Stimulated activated naive B cell treated with anti-CD40 and anti-IgM and Interleukin-4, amounts not matched to agents 10 μg/mL and 1 μg/mL and 100 μg/mL, for 72 hours (primary cell): Measurements from ENCODE around the gene DNASE1L1.

Experiments
- ATAC-seq, 2 donors: fragments of 150-1000 bp; cut with Tn5 transposase; replicated peaks; 2 replicates each; pipeline ENCODE4 v1.10.0; 2021; ENCODE audit warnings: moderate library complexity in 1 of 2
- DNase-seq: peaks from one replicate; pipeline ENCODE4 v3.0.0; 2021
- H3K27ac Mint-ChIP-seq: one replicate; pipeline ENCODE4 v1.8.0; 2022; ENCODE audit warnings: mild to moderate bottlenecking, mixed read lengths
- H3K27me3 Mint-ChIP-seq, 2 donors: one replicate each; pipeline ENCODE4 v1.8.0; 2022; ENCODE audit warnings: mixed read lengths in 2 of 2
- H3K36me3 Mint-ChIP-seq, 2 donors: one replicate each; pipeline ENCODE4 v1.8.0; 2022; ENCODE audit warnings: mixed read lengths in 2 of 2, mild to moderate bottlenecking in 1 of 2
- H3K4me1 Mint-ChIP-seq, 2 donors: one replicate each; pipeline ENCODE4 v1.8.0; 2022; ENCODE audit warnings: mixed read lengths in 2 of 2, mild to moderate bottlenecking in 1 of 2
- H3K4me3 Mint-ChIP-seq, 2 donors: one replicate each; pipeline ENCODE4 v1.8.0; 2022; ENCODE audit warnings: mild to moderate bottlenecking in 2 of 2, mixed read lengths in 2 of 2, moderate library complexity in 1 of 2
- H3K9me3 Mint-ChIP-seq, 2 donors: one replicate each; pipeline ENCODE4 v1.8.0; 2022; ENCODE audit warnings: mixed read lengths in 2 of 2, mild to moderate bottlenecking in 1 of 2

Gene DNASE1L1

DNA sequence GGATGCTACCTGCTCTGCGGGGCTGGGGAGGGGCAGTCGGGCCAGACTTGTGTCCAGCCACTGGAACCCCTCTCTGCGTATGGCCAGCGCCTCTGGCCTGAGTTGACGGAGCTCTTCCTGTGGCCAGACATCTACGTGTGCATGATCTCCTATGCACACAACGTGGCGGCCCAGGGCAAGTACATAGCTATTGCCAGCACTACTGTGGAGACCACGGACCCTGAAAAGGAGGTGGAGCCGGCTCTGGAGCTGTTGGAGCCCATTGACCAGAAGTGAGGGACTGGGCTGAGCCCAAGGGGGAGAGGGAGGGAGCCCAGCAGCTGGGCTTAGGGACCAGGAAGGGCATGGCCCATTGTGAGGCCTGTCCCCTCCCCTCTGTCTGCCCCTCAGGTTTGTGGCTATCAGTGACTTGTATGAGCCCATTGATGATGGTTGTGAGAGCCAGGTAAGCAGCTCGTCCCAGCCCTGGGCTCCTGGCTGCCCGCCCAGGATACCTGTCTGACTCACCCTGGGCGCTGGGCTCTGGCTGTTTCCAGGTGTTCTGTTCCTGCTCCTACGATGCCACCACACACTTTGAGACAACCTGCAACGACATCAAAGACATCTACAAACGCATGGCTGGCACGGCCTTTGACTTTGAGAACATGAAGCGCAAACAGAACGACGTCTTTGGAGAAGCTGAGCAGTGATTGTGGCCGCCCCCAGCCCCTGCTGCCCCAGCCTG lies 33.1 kb upstream of the DNASE1L1 start:
- H3K9me3 Mint-ChIP-seq = peaks cover 0 to 4% of the 10 kb centered on the region in 2 donors
- ATAC-seq (no peak), DNase-seq (no peak)
- no peaks in the 10 kb centered on the region for H3K27me3 Mint-ChIP-seq
- H3K27ac Mint-ChIP-seq = no peak overlapping the region
- H3K4me3 Mint-ChIP-seq = no peak overlapping the region
- peaks cover 9 to 34% of the 10 kb centered on the region in 2 donors for H3K36me3 Mint-ChIP-seq
- peaks cover 13 to 20% of the 10 kb centered on the region in 2 donors for H3K4me1 Mint-ChIP-seq

DNA sequence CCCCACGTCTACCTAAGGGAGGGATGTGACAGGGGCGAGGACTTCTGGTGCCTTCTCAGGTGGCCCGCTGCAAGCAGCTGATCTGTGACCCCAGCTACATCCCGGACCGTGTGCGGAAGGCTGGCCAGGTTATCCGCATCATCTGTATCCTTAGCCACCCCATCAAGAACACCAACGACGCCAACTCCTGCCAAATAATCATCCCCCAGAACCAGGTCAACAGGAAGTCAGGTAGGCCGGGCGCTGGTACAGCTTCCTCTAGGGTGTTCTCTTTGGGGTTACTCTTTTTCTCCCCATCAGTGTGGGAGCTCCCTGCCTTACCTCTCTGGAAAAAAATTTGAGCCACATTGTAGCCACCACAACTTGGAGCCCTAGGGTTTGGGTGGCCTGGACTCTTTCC lies 32.5 kb upstream of the DNASE1L1 start:
- Mint-ChIP-seq H3K4me3 (no peak overlapping the region), H3K27ac (no peak overlapping the region), H3K9me3 (peaks cover 0 to 4% of the 10 kb centered on the region in 2 donors), H3K4me1 (peaks cover 10 to 14% of the 10 kb centered on the region in 2 donors), H3K36me3 (peaks cover 6 to 29% of the 10 kb centered on the region in 2 donors), H3K27me3 (no peaks in the 10 kb centered on the region)
- DNase-seq (no peak), ATAC-seq (no peak)

DNA sequence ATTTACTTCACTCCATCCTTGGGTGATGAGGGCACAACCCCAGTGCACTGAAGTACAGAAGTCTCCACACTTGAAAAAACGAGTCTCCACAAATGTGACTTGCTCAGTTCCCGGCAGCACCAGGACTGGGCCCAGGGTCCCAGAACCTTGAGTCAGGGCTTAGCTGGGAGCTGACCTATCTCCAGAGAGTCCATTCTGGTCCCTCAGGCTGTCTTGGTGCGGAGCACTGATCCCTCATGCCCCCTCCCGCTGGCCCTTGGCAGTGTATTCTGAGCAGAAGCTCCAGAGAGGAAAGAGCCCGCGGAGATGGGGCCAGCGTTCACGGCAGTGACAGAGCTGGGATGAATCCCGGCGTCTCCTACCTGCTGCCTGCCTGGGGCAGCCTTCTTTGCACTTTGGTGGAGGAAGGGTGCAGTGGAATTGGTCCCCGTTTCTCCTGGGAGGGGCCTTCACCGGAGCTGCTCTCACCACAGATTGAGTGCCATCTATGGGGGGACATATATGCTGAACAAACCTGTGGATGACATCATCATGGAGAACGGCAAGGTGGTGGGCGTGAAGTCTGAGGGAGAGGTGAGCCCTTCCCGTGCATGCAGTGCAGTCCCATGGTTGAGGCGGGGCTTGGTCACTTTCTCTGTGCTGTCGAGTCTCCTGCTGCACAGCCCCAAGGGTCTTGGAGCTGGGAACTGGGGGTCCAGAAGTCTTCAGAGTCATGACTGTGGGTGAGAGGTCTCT lies 31.7 kb upstream of the DNASE1L1 start:
- Mint-ChIP-seq H3K27me3 (no peaks in the 10 kb centered on the region), H3K36me3 (peaks cover 3 to 30% of the 10 kb centered on the region in 2 donors), H3K4me3 (no peak overlapping the region), H3K27ac (no peak overlapping the region), H3K9me3 (peaks cover 0 to 4% of the 10 kb centered on the region in 2 donors), H3K4me1 (peaks cover 7 to 10% of the 10 kb centered on the region in 2 donors)
- ATAC-seq (no peak), DNase-seq (no peak)

DNA sequence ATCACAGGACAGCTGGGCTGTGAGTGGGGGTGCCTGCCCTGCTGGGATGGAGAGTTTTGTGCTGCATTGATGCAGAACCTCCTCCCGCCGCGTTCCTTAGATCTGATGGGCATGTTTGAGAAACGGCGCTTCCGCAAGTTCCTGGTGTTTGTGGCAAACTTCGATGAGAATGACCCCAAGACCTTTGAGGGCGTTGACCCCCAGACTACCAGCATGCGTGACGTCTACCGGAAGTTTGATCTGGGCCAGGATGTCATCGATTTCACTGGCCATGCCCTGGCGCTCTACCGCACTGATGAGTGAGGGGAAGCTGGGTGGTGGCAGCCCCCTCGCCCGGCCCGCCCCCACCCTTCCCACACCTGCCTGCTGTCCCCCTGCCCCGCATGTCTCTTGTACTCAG lies 30.8 kb upstream of the DNASE1L1 start:
- ATAC-seq (no peak), DNase-seq (no peak)
- Mint-ChIP-seq H3K36me3 (peaks cover 3 to 38% of the 10 kb centered on the region in 2 donors), H3K4me3 (no peak overlapping the region), H3K9me3 (peaks cover 0 to 4% of the 10 kb centered on the region in 2 donors), H3K27me3 (no peaks in the 10 kb centered on the region), H3K4me1 (peaks cover 7 to 12% of the 10 kb centered on the region in 2 donors), H3K27ac (no peak overlapping the region)

DNA sequence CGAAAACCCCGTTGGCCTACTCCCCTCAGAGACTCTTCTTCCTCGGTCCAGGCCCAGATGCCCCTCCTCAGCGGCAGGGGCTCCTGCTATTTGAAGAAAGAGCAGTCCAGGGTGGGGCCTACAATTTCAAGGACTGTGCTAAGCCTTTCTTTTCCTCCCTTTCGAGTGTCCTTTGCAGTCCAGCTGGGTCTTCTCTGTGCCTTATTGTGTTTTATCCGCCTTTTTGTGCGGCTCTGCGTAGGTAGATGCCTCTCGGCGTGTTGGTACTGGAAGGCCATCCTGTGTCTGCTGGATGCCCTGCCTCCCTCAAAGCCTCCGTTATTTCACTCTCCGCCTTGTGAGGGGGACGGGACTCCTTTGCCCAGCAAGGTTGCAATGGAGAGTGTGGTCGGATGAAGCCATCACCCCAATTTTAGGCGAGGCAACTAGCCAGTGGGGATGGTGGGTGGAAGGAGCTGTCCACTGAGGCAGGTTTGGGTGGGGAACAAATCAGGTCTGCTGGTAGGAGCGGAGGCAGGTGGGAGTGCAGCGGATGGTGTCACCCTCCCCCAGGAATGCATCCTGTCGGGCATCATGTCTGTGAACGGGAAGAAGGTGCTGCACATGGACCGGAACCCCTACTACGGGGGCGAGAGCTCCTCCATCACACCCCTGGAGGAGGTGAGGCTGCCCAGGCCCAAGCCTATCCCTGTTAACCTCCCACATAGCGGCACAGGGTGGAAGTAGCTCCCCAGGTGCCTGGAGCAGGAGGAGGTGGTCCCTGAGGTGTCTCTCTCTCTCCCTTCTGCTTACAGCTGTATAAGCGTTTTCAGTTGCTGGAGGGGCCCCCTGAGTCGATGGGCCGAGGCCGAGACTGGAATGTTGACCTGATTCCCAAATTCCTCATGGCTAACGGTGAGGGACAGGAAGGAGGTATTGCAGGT lies 29.2 kb upstream of the DNASE1L1 start:
- Mint-ChIP-seq H3K36me3 (peaks cover 13 to 43% of the 10 kb centered on the region in 2 donors), H3K9me3 (peaks cover 0 to 4% of the 10 kb centered on the region in 2 donors), H3K27me3 (no peaks in the 10 kb centered on the region)

DNA sequence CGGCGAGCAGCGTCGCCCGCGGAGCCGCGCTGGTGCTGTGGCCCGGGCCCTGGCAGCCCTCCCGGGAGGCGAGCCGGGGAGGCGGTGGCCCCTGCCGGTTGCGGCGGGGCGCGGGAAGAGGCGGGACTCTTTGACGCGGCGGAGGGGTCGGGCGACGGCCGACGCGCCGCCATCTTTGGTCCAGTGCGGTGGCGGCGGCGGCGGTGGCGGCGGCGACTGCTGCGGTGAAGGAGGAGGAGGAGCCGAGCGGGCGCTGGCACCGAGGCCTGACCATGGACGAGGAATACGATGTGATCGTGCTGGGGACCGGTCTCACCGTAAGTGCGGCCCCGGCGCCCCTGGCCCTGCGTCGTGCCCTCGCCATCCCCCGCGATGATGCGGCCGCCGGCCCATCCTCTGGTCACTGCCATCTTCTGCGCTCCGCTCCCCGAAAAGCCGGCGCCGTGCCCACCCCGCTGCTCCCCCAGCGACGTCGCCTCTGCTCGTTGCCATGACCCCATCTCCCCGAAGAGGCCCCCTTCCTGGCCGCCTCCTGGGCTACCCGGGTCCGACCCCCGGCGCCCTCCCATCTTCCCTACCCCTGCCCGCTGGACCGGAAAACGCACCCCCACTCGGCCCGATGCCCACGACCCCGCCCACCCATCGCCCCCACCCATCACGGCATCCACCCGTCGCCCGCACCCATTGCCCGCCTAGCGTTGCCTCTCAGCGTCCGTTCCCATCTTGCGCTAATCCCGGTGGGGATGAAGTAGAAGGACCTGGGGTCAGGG lies 28.1 kb upstream of the DNASE1L1 start, which contains the start of gene GDI1:
Gene GDI1, plus strand, starts transcription at position 172 of the 770 bp plus-strand sequence. Its CDS starts 101 bp downstream, at position 273.
- H3K36me3 Mint-ChIP-seq = peaks cover 13 to 50% of the 10 kb centered on the region in 2 donors
- ATAC-seq (peak; percentile 60 to 74), DNase-seq (peak; percentile 42)
- H3K27me3 Mint-ChIP-seq = no peaks in the 10 kb centered on the region
- peaks cover 0 to 4% of the 10 kb centered on the region in 2 donors for H3K9me3 Mint-ChIP-seq
- H3K4me3 Mint-ChIP-seq = peak within 1 kb of the TSS; percentile 86 to 89
- H3K4me1 Mint-ChIP-seq = peaks cover 4 to 10% of the 10 kb centered on the region in 2 donors
- peak within 1 kb of the TSS; percentile 94 for H3K27ac Mint-ChIP-seq

More for the DNA sequence above, 29.2 kb upstream of the DNASE1L1 start:
- DNase-seq (no peak), ATAC-seq (no peak)
- peak overlapping the region; percentile 86 to 89 for H3K4me3 Mint-ChIP-seq
- H3K27ac Mint-ChIP-seq = peak overlapping the region; percentile 17
- H3K4me1 Mint-ChIP-seq = peaks cover 2 to 9% of the 10 kb centered on the region in 2 donors

DNA sequence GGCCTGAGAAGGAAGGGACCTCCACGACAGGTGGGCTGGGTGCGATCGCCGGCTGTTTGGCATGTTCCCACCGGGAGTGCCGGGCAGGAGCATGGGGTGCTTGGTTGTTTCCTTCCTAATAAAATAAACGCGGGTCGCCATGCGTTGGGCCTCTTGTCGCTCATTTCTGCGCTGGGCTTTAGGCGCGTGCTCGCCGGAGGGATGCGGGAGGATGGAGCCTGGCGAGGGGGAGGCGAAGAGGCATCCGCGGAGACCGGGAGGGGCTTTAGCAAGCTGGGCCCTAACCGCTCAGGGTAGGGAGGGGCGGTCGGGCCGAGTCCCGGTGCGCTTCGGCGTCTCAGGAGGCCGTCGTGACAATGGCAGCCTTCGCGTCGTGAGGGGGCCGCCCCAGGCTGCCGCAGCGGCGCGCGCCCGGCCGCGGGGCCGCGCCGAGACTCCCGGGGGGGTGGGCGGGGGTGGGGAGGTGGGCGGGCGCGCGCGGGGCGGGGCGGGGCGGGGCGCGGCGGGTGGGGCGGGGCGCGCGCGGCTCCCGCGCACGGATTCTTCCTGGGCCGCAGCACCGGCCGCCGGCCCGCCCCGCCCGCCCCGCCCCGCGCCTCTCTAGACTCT lies 27.4 kb upstream of the DNASE1L1 start:
- Mint-ChIP-seq H3K4me1 (peaks cover 8 to 14% of the 10 kb centered on the region in 2 donors), H3K27me3 (no peaks in the 10 kb centered on the region), H3K4me3 (peak overlapping the region; percentile 83 to 85), H3K27ac (peak overlapping the region; percentile 94), H3K9me3 (peaks cover 0 to 4% of the 10 kb centered on the region in 2 donors), H3K36me3 (peaks cover 15 to 49% of the 10 kb centered on the region in 2 donors)
- ATAC-seq (peak; percentile 79 to 81), DNase-seq (peak; percentile 15)

DNA sequence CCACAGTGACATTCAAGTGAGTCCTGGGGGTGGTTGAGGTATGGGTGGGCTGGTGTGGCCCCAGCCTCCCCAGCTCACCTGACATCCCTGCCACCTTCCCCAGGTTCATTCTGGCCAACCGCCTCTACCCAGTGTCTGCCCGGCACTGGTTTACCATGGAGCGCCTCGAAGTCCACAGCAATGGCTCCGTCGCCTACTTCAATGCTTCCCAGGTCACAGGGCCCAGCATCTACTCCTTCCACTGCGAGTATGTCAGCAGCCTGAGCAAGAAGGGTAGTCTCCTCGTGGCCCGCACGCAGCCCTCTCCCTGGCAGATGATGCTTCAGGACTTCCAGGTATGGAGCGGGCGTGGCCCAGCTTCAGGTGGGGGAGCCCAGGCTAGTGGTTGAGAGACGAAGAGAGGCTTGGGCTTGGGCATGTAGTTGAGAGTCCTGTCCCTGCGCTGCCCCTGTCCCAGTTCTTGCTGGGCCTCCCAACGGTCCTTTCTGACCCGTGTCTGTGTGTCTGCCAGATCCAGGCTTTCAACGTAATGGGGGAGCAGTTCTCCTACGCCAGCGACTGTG lies 26.2 kb upstream of the DNASE1L1 start:
- H3K27me3 Mint-ChIP-seq = no peaks in the 10 kb centered on the region
- no peak for ATAC-seq
- no peak for DNase-seq
- peaks cover 0 to 4% of the 10 kb centered on the region in 2 donors for H3K9me3 Mint-ChIP-seq
- no peak overlapping the region for H3K27ac Mint-ChIP-seq
- peaks cover 20 to 46% of the 10 kb centered on the region in 2 donors for H3K36me3 Mint-ChIP-seq
- H3K4me1 Mint-ChIP-seq = peaks cover 20 to 23% of the 10 kb centered on the region in 2 donors
- no peak overlapping the region for H3K4me3 Mint-ChIP-seq

DNA sequence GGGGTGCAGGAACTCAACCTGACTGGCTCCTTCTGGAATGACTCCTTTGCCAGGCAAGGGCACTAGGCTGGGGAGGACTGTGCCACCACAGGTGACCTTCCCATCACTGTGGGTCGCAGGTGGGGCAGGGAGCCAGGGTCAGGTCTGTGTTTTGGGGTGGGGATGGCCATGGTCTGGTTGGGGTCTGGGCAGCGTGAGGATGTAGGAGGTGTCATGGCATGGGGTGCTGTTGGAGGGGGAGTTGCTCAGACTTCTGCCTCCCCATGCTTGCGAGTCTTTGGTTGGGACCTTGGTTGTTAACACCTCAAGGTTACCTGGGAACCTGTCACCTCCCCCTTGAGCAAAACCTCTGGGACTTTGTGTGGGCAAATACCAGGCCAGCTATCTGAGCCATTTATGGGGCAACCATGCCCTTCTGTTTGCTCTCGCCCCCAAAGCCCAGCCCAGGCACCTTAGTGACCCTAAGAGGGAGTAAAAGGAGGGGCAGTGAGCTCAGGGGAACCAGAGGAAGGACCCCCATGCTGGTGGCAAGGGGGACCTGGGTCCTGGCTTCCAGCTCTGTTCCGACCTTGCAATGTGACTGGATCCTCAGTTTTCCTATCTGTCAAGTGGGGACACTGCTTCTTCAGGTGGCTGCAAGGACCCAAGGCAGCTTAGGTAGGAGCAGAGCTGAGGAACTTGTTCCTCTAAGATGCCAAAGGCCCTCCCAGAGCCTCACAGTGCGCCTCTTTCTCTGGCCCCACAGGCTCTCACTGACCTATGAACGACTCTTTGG lies 25.5 kb upstream of the DNASE1L1 start:
- Mint-ChIP-seq H3K36me3 (peaks cover 20 to 43% of the 10 kb centered on the region in 2 donors), H3K27me3 (no peaks in the 10 kb centered on the region), H3K4me3 (no peak overlapping the region), H3K9me3 (peaks cover 0 to 4% of the 10 kb centered on the region in 2 donors), H3K4me1 (peaks cover 24% of the 10 kb centered on the region in 2 donors), H3K27ac (no peak overlapping the region)
- ATAC-seq = no peak
- no peak for DNase-seq

DNA sequence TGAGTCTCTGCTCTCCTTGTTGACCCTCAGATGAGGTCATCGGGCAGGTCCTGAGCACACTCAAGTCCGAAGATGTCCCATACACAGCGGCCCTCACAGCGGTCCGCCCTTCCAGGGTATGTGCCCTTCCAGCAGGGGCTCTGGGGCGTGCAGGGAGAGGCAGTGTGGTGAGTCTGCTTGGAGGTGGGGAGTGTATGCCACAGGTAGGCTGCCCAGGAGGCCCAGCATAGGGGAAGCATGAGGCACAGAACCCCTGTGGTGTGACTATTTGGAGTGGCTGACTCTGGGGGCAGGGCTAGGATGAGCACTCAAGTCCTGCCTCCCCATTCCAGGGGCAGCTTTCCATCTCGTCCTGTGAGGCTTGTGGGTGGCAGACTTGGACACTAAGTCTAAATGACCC lies 24.6 kb upstream of the DNASE1L1 start:
- peaks cover 29 to 30% of the 10 kb centered on the region in 2 donors for H3K4me1 Mint-ChIP-seq
- ATAC-seq = no peak
- no peaks in the 10 kb centered on the region for H3K27me3 Mint-ChIP-seq
- H3K36me3 Mint-ChIP-seq = peaks cover 20 to 41% of the 10 kb centered on the region in 2 donors
- H3K4me3 Mint-ChIP-seq = no peak overlapping the region
- DNase-seq = no peak
- H3K27ac Mint-ChIP-seq = peak overlapping the region; percentile 26
- H3K9me3 Mint-ChIP-seq = peaks cover 0 to 4% of the 10 kb centered on the region in 2 donors

DNA sequence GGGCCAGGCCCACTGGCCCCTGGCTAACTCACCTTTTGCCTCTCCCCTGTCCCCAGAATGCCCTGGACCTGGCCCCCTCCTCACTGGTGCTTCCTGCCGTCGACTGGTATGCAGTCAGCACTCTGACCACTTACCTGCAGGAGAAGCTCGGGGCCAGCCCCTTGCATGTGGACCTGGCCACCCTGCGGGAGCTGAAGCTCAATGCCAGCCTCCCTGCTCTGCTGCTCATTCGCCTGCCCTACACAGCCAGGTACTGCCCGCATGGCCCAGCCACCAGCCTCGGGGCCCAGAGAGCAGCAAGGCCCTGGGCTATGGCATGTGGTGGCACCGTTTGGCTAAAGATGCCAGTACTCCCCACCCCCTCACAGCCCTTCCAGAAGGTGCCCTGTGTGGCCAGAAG lies 23.2 kb upstream of the DNASE1L1 start:
- Mint-ChIP-seq H3K27me3 (no peaks in the 10 kb centered on the region), H3K9me3 (no peaks in the 10 kb centered on the region), H3K4me3 (no peak overlapping the region), H3K27ac (no peak overlapping the region), H3K36me3 (peaks cover 18 to 40% of the 10 kb centered on the region in 2 donors), H3K4me1 (peaks cover 34 to 37% of the 10 kb centered on the region in 2 donors)
- no peak for ATAC-seq
- DNase-seq = no peak

DNA sequence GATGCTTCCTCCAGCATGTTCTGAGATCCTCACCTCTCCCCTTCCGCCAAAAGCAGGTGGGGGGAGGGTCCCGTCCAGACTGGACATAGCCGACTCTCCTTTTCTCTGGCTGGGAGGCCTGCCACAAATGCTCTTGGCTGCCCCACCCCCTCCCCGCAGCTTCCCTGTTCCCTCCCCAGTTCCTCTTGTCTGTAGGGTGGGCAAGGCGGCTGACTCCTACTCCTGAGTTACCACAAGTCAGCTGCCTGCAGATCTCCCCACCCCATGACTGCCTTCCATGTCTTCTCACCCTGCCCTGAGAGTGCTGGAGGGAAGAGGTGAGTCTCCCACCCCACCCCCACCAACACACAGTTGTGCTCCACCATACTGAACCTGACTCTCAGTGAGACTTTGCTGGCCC lies 22.3 kb upstream of the DNASE1L1 start:
- Mint-ChIP-seq H3K4me3 (peak overlapping the region in 1 of 2 donors; percentile 11), H3K27me3 (no peaks in the 10 kb centered on the region), H3K4me1 (peaks cover 34 to 37% of the 10 kb centered on the region in 2 donors), H3K36me3 (peaks cover 18 to 38% of the 10 kb centered on the region in 2 donors), H3K9me3 (no peaks in the 10 kb centered on the region), H3K27ac (no peak overlapping the region)
- ATAC-seq (no peak), DNase-seq (no peak)
